Mucosa of descending colon (tissue), 3 donors: Measurements from ENCODE around the gene LUC7L2. TPM values are rescaled to one million over a fixed set of nuclear protein-coding genes. Genes with fewer than 3 reads are reported as not detected.
"Not testable (repeated sequence)": the region's sequence is repeated elsewhere in the genome, so short reads cannot be mapped to it uniquely, and the experiment has no call there.

Experiments
- ATAC-seq: fragments of 200-7000 bp; cut with Tn5 transposase; one replicate; pipeline ENCODE4 v1.9.1; 2020; ENCODE audit warnings: mild to moderate bottlenecking, moderate library complexity
- DNase-seq, 3 donors: peaks; one replicate each; pipeline ENCODE4 v3.0.0-alpha.2; 2020
- H3K36me3 ChIP-seq: fragments of 200-600 bp; one replicate; pipeline ENCODE4 v1.8.0; 2021; ENCODE audit warnings: low read depth, mild to moderate bottlenecking
- H3K4me1 ChIP-seq: fragments of 200-600 bp; one replicate; pipeline ENCODE4 v1.8.0; 2021; ENCODE audit warnings: low read depth, mild to moderate bottlenecking
- H3K4me3 ChIP-seq: fragments of 200-600 bp; one replicate; pipeline ENCODE4 v1.8.0; 2021; ENCODE audit warnings: mild to moderate bottlenecking
- H3K9me3 ChIP-seq: fragments of 200-600 bp; one replicate; pipeline ENCODE4 v1.8.0; 2021; ENCODE audit warnings: mild to moderate bottlenecking
- CTCF ChIP-seq: fragments of 200-600 bp; IDR thresholded peaks from one replicate; pipeline ENCODE4 v1.8.0; 2022; ENCODE audit warnings: antibody characterized with exemption, mild to moderate bottlenecking
- intact Hi-C, 2 donors: fragments of 100-400 bp; cut with DNase I in 1 of 2; cut with micrococcal nuclease in 1 of 2; formaldehyde crosslinking; loops; one replicate each; pipeline versions ENCODE4 v1.11.0 to v1.11.1; 2022; cut with DNase I, micrococcal nuclease
- total RNA-seq, 3 donors: library from RNA; stranded (reverse); fragmentation: NEBNext Ultra II Directional in 2 of 3; extraction: Animal tissue kit (Norgen Biotek cat#: 25700) in 2 of 3; gene quantifications; one replicate each; pipeline versions ENCODE4 v1.2.1 to v1.2.4, GENCODE V29; 2021 to 2023
- donor health status: DM: no; HTN: no; CAD: no; lungs with moderate emphysema.
- donor health status: DM: no; HTN: no; CAD: no.
- donor health status: DM: no; HTN: yes; CAD: no.

LUC7L2 gene
- total RNA-seq, 3 donors from 2014 or later: 78.4 to 85.2 (median 82.0) TPM

DNA sequence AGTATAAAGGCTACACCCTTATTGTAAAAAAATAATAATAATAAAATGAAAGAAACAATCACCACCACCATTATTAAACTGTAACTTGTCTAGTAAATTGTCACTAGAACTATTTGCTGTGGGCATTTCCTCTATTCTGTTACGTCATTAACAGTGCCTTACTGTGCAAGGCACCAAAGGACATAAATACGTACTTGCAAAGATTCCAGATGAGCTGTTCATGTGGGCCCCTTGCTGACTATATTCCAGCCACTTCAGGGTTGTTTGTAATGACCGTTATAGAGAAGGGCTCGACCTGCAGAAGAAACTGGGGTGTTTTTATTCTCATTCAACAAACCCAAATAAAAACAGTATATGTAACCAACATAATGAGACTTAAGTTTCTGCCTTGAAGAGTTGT, 63.4 kb downstream of the LUC7L2 start:
- intact Hi-C loops: no loop called here
- ATAC-seq (no peak), DNase-seq (no peak)
- Histone ChIP-seq H3K4me3 (no peak overlapping the region), H3K36me3 (no peaks in the 10 kb centered on the region), H3K9me3 (no peaks in the 10 kb centered on the region), H3K4me1 (no peaks in the 10 kb centered on the region)
- no peak for TF ChIP-seq CTCF

DNA sequence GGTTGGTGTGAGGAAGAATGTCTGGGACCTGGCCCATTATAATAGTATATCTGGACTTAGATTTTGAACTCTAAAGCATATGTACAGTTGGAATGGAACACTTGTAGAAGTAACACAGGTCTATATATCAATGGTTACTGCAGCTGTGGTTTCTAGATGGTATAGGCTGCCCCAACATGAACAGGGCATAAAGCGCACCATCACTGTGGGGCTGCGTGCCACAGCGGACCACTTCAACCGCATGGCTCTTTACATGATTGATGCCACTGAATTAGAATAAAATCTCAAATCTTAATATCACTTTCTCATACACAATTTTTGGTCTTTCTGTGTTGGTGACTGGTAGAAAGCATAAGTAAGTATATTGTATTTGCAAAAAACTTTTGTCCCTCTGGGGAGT, 64.3 kb downstream of the LUC7L2 start:
- no peak for TF ChIP-seq CTCF

GRCh38 chr7:139425701-139426100, 66.0 kb downstream of the LUC7L2 start:
- intact Hi-C loops, ATAC-seq, DNase-seq, H3K4me3 ChIP-seq, H3K36me3 ChIP-seq, H3K9me3 ChIP-seq, H3K4me1 ChIP-seq: not testable (repeated sequence)

More for the DNA sequence above, 64.3 kb downstream of the LUC7L2 start:
- DNase-seq (no peak), ATAC-seq (no peak)
- H3K4me1 ChIP-seq: no peaks in the 10 kb centered on the region
- no peaks in the 10 kb centered on the region for H3K36me3 ChIP-seq
- H3K4me3 ChIP-seq: no peak overlapping the region
- H3K9me3 ChIP-seq: no peaks in the 10 kb centered on the region
- intact Hi-C loops: no loop called here

DNA sequence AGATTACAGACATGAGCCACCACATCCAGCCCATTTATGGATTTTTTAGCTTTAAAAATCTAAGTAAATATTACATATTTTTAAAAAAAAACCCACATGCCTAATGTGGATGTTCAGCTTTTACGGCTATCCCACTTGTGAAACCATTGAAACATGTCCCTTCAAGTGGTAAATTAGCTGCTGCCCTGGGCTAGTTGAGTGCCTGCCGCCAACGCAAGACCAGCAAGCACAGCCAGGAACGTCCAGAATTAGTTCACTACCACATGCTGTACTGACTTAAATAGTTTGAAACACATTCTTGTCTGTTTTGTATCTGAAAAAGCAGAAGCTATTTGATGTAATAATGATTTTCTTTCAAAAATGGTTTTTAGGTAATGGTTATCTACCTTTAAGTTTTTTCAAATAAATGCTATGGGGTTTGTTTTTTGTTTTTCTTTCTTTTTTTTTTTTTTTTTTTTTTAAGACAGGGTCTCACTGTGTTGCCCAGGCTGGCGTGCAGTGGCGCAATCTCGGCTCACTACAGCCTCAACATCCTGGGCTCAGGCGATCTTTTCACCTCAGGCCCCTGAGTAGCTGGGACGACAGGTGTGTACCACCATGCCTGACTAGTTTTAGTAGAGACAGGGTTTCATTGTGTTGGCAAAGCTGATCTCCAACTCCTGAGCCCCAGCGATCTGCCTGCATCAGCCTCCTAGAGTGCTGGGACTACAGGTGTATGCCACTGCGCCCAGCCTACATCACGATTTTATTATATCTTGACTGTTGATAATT, 66.7 kb downstream of the LUC7L2 start:
- Histone ChIP-seq H3K9me3 (no peaks in the 10 kb centered on the region), H3K4me1 (no peaks in the 10 kb centered on the region), H3K36me3 (no peaks in the 10 kb centered on the region), H3K4me3 (no peak overlapping the region)
- TF ChIP-seq CTCF: no peak
- intact Hi-C loops: no loop called here
- ATAC-seq (no peak), DNase-seq (no peak)

- Histone ChIP-seq H3K9me3 (no peaks in the 10 kb centered on the region), H3K36me3 (no peaks in the 10 kb centered on the region), H3K4me3 (no peak overlapping the region), H3K4me1 (no peaks in the 10 kb centered on the region)
- no peak for DNase-seq
- ATAC-seq: no peak
- intact Hi-C loops: no loop called here
- no peak for TF ChIP-seq CTCF
Measured at GRCh38 chr7:139427029-139427420, 67.3 kb downstream of the LUC7L2 start.

- DNase-seq: no peak
- no peak for TF ChIP-seq CTCF
- Histone ChIP-seq H3K9me3 (no peaks in the 10 kb centered on the region), H3K36me3 (no peaks in the 10 kb centered on the region), H3K4me3 (no peak overlapping the region), H3K4me1 (no peaks in the 10 kb centered on the region)
- no peak for ATAC-seq
- intact Hi-C loops: no loop called here
Measured at GRCh38 chr7:139427788-139428187, 68.1 kb downstream of the LUC7L2 start.

DNA sequence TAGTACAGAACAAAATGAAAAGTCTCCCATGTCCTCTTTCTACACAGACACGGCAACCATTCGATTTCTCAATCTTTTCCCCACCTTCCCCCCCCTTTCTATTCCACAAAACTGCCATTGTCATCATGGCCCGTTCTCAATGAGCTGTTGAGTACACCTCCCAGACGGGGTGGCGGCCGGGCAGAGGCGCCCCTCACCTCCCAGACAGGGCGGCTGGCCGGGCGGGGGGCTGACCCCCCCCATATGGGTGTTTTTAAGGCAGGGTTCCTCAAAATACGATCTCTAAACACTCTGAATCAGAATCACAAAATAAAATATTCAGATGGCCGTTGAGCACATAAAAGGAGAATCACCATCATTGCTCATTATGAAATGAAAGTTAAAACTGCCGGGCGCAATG, 70.0 kb downstream of the LUC7L2 start:
- DNase-seq, H3K4me1 ChIP-seq, H3K9me3 ChIP-seq, H3K4me3 ChIP-seq, ATAC-seq, intact Hi-C loops, H3K36me3 ChIP-seq: not testable (repeated sequence)
